ENCODE results near the gene KIDINS220. TPM values are rescaled to one million over a fixed set of nuclear protein-coding genes. Genes with fewer than 3 reads are reported as not detected.

The KIDINS220 gene
- total RNA-seq, 1 experiment from 2014 or later, result 29.3 TPM

- no CpG with 5 or more reads among the region's 4 CpGs for WGBS (ENCODE audit: extremely low coverage, insufficient read length, low lambda C conversion rate)
- H3K27ac Mint-ChIP-seq, result no peak overlapping the region
- DNase-seq, result no peak
- no peak overlapping the region for H2BK120ac ChIP-seq (ENCODE audit: low read depth, low read length, poor library complexity, severe bottlenecking)
- TF ChIP-seq CTCF (conservative IDR thresholded peaks at IDR 0.05), result no peak
- no peak overlapping the region for H3K56ac ChIP-seq (ENCODE audit: insufficient read length, low read depth, low read length)
- no peaks in the 10 kb centered on the region for H3K27me3 Mint-ChIP-seq (ENCODE audit: low read depth)
- no peaks in the 10 kb centered on the region for H3K4me1 ChIP-seq (ENCODE audit: insufficient read depth, low read length)
- no peaks in the 10 kb centered on the region for H3K4me1 Mint-ChIP-seq
- no peak overlapping the region for H3K23ac ChIP-seq (ENCODE audit: insufficient read length, low read depth, low read length)
- H3K79me2 ChIP-seq (ENCODE audit: insufficient read depth, low read length), result no peaks in the 10 kb centered on the region
- no peak overlapping the region for H4K5ac ChIP-seq (ENCODE audit: insufficient read length, low read depth, low read length)
- no peak overlapping the region for H2BK12ac ChIP-seq (ENCODE audit: insufficient read length, low read depth, low read length)
- H2BK5ac ChIP-seq (ENCODE audit: insufficient read length, low read length), result no peak overlapping the region
- no peak overlapping the region for H3K9ac ChIP-seq (ENCODE audit: extremely low read depth, insufficient read length, low read length)
- H3T11ph ChIP-seq (ENCODE audit: low read length), result no peak overlapping the region
- H3K4me2 ChIP-seq (ENCODE audit: insufficient read depth, insufficient read length, low read length), result no peak overlapping the region
- no peak overlapping the region for H3K4ac ChIP-seq (ENCODE audit: low read depth, low read length)
- H2AFZ ChIP-seq (ENCODE audit: low read length), result no peak overlapping the region
- H3K36me3 Mint-ChIP-seq (ENCODE audit: insufficient read depth in 1 of 3, low read depth in 3 of 3), result peaks cover 4 to 28% (median 17%) of the 10 kb centered on the region in 3 experiments; a peak in 5 of 7 replicates
- no peaks in the 10 kb centered on the region for H3K79me1 ChIP-seq (ENCODE audit: insufficient read depth, low read depth, low read length, poor library complexity, severe bottlenecking)
- H2BK20ac ChIP-seq (ENCODE audit: low read depth, low read length, poor library complexity, severe bottlenecking), result no peak overlapping the region
- H2AK5ac ChIP-seq (ENCODE audit: insufficient read length, low read length), result no peak overlapping the region
- H3K23me2 ChIP-seq (ENCODE audit: insufficient read length, low read depth, low read length, poor library complexity, severe bottlenecking), result no peaks in the 10 kb centered on the region
- H4K91ac ChIP-seq (ENCODE audit: insufficient read length, low read depth, low read length), result no peak overlapping the region
- H3K14ac ChIP-seq (ENCODE audit: insufficient read depth, low read length), result no peak overlapping the region
- H3K18ac ChIP-seq (ENCODE audit: insufficient read length, low read depth, low read length), result no peak overlapping the region
- no peaks in the 10 kb centered on the region for H3K9me3 Mint-ChIP-seq
- H3K27ac ChIP-seq (ENCODE audit: insufficient read length, low read depth, low read length), result no peak overlapping the region
- H4K8ac ChIP-seq (replicated peaks; ENCODE audit: insufficient read length, low read depth, low read length), result no peak overlapping the region
- no peaks in the 10 kb centered on the region for H3K27me3 ChIP-seq (ENCODE audit: insufficient read depth, low read length)
- no peak overlapping the region for H3K4me3 Mint-ChIP-seq
- H2BK15ac ChIP-seq (ENCODE audit: low read depth, low read length), result no peak overlapping the region
- no peaks in the 10 kb centered on the region for H3K9me3 ChIP-seq (ENCODE audit: control insufficient read depth, low read depth, low read length)
- H4K20me1 ChIP-seq (ENCODE audit: control insufficient read depth, insufficient read depth, insufficient read length), result no peaks in the 10 kb centered on the region
Observed at GRCh38 chr2:8800821-8801220, 36.6 kb downstream of the KIDINS220 start.
